Measurements from ENCODE around the gene ADRA2B.

Gene ADRA2B

GRCh38 chr2:96103187-96103601, 13.2 kb downstream of the ADRA2B start:
- FAIRE-seq, result no peak

DNA sequence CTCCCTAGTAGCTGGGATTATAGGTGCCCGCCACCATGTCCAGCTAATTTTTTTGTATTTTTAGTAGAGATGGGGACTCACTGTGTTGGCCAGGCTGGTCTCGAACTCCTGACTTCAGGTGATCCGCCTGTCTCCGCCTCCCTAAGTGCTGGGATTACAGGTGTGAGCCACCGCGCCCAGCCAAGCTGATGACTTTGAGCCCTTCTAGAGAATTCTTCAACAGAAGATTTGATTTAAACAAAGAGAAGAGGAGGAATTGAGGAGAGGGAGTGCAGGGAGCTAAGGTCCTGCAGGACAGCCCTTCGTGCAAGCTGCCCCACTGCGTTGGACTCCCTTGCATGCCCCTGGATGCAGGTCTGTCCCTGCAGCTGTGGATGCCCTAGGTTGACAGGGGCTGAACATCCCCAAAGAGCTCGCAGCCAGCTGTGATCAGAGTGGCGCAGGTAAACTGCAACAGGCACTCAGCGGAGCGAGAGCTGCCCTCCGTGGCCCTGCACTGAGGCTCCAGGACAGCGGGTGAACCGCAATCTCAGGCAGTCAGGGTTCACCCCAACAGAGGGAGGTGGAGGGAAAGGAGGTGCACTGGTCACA, 13.7 kb downstream of the ADRA2B start:
- no peak for FAIRE-seq

DNA sequence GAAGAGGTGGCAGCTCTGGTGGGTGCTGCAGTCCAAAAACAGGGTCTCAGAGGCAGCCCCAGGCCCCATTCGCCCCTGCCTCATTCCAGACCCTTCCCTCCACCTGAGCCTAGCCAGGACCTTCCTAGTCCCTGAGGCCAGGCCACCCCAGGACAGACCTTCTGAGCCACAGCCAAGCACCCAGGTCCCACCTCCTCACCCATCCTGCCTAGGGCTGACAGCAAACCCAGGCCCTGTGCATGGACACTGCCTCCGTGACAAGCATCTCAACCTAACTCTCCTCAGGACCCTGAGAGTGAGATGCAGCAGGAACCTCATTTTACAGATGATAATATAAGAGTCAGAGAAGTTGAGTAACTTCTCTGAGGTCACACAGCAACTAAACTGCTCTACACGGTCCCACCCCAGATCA, 15.5 kb downstream of the ADRA2B start:
- FAIRE-seq, result no peak

DNA sequence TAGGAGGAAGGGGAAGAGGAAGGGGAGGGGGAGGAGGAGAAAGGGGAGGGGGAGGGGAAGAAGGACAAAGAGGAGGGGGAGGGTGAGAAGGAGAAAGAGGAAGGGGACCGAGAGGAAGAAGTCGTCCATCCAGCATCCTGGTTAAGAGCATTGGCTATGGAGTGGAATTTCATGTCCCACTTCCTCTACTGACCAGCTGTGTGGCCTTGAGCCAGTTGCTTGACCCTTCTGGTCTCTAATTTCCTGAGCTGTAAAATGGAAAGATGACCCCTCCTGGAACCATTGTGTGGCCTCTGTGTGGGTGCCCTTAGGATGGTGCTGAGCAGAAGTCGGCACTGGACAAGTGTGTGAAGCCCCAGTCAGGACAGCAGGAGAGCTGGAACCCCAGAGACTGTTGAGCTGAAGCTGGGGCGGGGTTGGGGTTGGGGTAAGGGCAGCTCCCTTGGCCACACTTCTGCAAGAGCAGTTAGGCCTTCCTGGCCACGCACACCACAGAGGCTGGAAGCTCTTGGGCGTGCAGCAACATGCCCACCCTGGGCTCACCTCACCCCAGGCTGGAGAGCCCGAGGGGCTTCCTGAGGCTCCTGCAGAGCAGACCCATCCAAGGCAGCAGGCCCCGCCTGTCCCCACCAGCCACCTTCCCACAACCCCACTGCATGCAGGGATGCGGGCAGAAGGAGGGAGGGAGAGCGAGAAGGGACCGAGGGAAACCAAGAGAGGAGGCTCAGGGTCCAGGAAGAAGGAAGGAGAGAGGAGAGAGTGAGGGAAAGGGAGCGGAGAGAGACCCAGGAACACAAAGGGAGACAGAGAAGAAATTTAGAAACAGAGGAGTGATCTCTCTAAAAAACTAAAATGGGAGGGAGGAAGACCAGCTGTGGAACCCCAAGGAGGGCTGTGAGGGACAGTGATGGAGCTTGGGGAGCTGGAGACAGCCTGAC, 16.2 kb downstream of the ADRA2B start:
- FAIRE-seq, result no peak

DNA sequence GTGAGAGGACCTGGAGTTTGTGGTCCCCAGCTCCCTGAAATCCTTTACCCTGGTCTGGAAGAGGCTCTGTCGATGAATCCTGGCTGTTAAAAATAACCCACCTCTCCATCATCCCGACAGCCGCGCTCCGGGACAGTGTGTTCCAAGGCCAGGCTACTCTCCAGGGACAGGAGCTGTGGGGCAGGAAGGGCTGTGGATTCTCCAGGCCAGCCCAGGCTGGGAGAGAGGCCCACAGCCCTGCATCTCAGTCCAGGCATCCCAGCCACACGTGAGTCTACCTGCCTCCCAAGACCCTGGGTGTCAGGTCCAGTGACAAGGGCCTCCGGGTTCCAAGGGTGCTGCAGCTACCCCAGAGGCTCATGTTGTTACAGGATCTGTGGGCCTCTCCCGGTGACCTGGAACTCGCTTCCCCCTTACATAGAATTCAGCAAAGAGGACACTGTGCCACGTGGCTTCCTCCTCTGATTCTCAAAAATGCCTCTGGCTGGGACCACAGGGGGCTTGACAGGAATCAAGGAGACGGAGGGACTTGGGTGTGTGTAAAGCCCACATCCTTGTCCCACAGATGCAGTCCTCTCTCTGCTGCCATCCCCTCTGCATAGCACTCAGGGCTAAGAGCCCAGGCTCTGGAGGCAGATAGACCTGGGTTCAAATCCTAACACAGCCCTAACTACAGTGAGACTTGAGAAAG, 17.3 kb downstream of the ADRA2B start:
- FAIRE-seq, result no peak

GRCh38 chr2:96097951-96098823, 18.2 kb downstream of the ADRA2B start:
- no peak for FAIRE-seq

DNA sequence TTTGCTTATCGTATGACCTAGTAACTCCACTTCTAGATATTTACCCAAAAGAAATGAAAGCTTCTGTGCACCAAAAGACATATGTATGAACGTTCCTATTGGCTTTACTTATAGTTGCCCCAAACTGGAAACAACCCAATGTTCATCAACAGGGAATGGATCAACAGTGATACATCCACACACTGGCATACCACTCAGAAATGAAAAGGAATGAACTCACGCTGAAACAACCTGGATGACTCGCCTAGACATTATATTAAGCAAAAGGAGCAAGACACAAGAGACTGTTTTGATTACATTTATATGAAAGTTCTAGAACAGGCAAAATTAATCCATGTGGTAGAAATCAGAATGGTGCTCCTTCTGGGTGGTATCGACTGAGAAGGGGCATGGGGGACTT, 18.9 kb downstream of the ADRA2B start:
- no peak for FAIRE-seq

DNA sequence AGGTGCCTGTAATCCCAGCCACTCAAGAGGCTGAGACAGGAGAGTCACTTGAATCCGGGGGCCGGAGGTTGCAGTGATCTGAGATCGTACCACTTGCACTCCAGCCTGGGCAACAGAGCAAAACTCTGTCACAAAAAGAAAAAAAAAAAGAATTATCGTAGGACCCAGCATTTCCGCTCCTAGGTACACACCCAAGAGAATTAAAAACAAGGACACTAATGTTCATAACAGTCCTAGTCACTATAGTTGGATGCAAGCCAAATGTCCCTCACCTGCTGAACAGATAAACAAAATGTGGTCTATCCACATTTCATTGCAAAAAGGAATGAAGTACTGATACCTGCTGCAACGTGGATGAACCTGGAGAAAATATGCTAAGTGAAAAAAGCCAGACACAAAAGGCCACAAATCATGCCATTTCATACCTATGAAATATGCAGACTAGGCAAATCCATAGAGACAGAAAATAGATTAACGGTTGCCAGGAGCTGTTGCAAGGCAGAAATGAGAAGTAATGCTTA, 21.2 kb downstream of the ADRA2B start:
- no peak for FAIRE-seq

DNA sequence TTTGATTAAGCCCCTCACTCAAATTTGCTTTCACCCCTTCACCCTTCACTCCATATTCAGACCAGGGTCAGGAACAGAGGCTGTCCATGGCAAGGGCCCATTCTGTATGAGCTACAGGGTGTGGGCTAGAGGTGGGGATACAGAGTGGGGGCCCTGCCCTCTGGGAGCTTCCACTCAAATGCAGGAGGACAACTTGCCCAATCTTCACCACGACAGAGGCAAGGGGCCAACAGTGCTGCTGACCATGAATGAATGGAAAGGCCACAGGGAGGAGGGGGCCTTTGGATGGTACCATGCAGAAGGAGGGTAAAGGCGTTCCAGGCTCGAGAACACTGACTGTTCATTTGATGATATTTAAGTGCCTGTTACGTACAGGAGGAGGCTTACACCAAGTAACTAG, 22.8 kb downstream of the ADRA2B start:
- no peak for FAIRE-seq

- no peak for FAIRE-seq
Observed at GRCh38 chr2:96092951-96093350, 23.4 kb downstream of the ADRA2B start.

- FAIRE-seq, result no peak
Observed at GRCh38 chr2:96092573-96092877, 23.8 kb downstream of the ADRA2B start.

GRCh38 chr2:96091711-96092572, 24.4 kb downstream of the ADRA2B start:
- FAIRE-seq, result no peak

- no peak for FAIRE-seq
Observed at GRCh38 chr2:96091141-96091710, 25.1 kb downstream of the ADRA2B start.

DNA sequence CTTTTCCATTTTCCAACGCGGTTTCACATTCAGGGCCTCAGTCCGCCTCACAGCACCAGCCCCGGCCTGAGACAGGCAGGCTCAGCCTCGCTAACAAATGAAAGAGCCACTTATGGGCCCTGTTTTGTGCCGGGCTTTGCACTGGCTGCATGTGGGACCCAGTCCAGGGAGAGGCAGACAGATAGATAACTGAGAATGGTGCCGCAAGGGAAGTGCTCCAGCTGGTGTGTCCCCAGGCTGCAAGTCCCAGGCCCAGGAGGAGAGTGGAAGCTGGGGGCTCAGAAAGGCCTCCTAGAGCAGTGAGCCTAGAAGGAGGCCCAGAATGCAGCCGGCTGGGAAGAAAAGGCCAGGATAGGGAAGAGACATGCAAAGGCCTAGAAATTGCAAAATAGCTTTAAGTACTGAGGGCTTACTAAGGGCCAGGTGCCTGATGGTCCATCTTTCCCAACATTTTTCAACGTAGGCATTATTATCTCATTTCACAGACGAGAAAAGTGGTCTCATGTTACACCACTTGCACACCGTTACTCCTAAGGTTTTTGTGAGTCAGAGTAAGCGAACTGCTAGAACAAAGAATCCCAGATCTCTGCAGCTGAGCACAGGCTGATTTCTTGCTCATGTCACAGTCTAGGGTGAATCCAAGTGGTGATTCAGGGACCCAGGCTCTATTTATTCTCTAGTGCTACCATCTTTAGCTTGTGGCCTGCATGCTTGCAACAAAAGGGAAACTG, 26.0 kb downstream of the ADRA2B start:
- no peak for FAIRE-seq

GRCh38 chr2:96089356-96090195, 26.8 kb downstream of the ADRA2B start:
- no peak for FAIRE-seq

DNA sequence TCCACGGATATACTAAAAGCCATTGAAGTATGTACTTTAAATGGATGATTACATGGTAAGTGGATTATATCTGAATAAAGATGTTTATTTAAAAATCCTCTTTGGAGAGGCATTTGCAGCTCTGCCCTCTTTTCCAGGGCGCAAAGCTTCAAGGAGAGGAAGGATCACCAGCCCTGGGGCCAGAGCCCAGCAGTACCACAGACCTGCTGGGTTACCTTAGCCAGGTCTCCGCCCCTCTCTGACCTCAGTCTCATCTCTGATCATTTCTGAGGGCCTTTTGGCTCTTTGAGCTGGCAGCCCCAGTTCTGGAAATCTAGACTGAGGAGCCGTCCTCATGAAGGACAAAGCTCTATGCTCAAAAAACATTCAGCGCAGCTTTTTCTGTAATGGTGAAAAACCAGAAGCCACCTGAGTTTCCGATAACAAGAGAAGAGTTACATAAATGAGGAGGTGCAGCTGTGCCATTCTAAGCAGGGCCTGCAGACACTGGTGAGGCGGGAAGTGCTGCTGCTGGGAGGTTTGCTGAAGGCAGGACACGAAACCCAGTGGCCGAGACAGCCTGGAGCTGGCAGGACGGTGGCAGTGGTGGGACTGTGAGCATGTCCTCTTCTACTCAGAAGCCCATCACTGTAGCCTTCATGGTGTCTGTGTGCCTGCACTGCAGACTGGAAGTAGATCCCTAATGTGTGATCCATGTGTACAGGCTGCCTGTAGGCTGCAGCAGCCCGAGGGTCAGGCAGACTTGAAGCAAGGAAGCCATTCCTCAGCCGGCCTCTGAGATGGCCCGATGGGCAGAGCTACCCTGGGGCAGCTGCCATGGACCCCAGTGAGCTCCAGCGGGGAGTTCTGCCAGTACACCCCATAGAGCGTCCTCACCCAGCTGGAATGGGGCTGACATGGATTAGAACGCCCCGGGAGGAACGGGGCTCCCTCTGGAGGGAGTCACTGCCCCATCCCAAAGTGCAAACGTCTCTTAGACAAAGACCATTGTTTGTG, 27.7 kb downstream of the ADRA2B start:
- FAIRE-seq, result no peak

GRCh38 chr2:96087130-96087529, 29.2 kb downstream of the ADRA2B start:
- no peak for FAIRE-seq
